Breast epithelium (tissue), 4 donors: Measurements from ENCODE around the gene MORN1. TPM values are rescaled to one million over a fixed set of nuclear protein-coding genes. Genes with fewer than 3 reads are reported as not detected.
"Not testable (repeated sequence)": the region's sequence is repeated elsewhere in the genome, so short reads cannot be mapped to it uniquely, and the experiment has no call there.

Source experiments
- DNase-seq, 2 donors: peaks; one replicate each; pipeline ENCODE4 v3.0.0-alpha.2; 2019; ENCODE audit warnings: low spot score in 2 of 2
- H3K27ac ChIP-seq, 2 donors: fragments of 200-600 bp; sonication (generic) in 1 of 2; one replicate each; pipeline ENCODE4 v1.5.1; 2016 to 2019; ENCODE audit warnings: mild to moderate bottlenecking in 1 of 2
- H3K27me3 ChIP-seq, 2 donors: fragments of 200-600 bp; sonication (generic) in 1 of 2; one replicate each; pipeline versions ENCODE4 v1.5.1 to v1.6.0; 2017 to 2019; ENCODE audit warnings: control low read depth in 1 of 2, mild to moderate bottlenecking in 1 of 2
- H3K36me3 ChIP-seq: fragments of 200-600 bp; one replicate; pipeline ENCODE4 v1.5.1; 2019
- H3K4me1 ChIP-seq, 2 donors: fragments of 200-600 bp; sonication (generic); one replicate each; pipeline ENCODE4 v1.5.1; 2016 to 2019; ENCODE audit warnings: control low read depth in 1 of 2
- H3K4me3 ChIP-seq, 3 donors: fragments of 200-600 bp; sonication (generic); 1 replicate in 2 of 3; 2 replicates in 1 of 3; pipeline ENCODE4 v1.5.1; 2016 to 2019; ENCODE audit warnings: mild to moderate bottlenecking in 3 of 3, moderate library complexity in 2 of 3
- H3K9me3 ChIP-seq, 2 donors: fragments of 200-600 bp; sonication (generic) in 1 of 2; one replicate each; pipeline ENCODE4 v1.5.1; 2016 to 2019; ENCODE audit warnings: control low read depth in 1 of 2
- POLR2A ChIP-seq: fragments of 450-650 bp; IDR thresholded peaks from one replicate; pipeline ENCODE4 v1.6.1; 2016; ENCODE audit warnings: antibody characterized with exemption, mild to moderate bottlenecking, moderate library complexity
- POLR2AphosphoS5 ChIP-seq, 3 donors: sonication (generic); formaldehyde crosslinking; IDR thresholded peaks; one replicate each; pipeline ENCODE4 v1.6.1; 2017; ENCODE audit warnings: antibody characterized with exemption in 3 of 3
- intact Hi-C: fragments of 100-400 bp; cut with DNase I; formaldehyde crosslinking; loops from one replicate; pipeline ENCODE4 v1.15.1; 2023; ENCODE audit warnings: low total_unique reads
- total RNA-seq, 3 donors: library from RNA; depleted of rRNA; stranded (reverse); fragments of >200 nt; gene quantifications; one replicate each; pipeline ENCODE4 v1.1.0, GENCODE V29; 2016
- TF ChIP-seq, protein P1 (sequence below), 3 donors: fragments of 450-650 bp; IDR thresholded peaks; one replicate each; pipeline ENCODE4 v1.5.1; 2016 to 2017; ENCODE audit warnings: antibody characterized with exemption in 3 of 3, mild to moderate bottlenecking in 3 of 3, moderate library complexity in 3 of 3

The MORN1 gene
- total RNA-seq, result 10 to 100 TPM in 2 of 3 donors, 1 to 10 TPM in 1; 4.0 to 18.1 (median 17.7) TPM

DNA sequence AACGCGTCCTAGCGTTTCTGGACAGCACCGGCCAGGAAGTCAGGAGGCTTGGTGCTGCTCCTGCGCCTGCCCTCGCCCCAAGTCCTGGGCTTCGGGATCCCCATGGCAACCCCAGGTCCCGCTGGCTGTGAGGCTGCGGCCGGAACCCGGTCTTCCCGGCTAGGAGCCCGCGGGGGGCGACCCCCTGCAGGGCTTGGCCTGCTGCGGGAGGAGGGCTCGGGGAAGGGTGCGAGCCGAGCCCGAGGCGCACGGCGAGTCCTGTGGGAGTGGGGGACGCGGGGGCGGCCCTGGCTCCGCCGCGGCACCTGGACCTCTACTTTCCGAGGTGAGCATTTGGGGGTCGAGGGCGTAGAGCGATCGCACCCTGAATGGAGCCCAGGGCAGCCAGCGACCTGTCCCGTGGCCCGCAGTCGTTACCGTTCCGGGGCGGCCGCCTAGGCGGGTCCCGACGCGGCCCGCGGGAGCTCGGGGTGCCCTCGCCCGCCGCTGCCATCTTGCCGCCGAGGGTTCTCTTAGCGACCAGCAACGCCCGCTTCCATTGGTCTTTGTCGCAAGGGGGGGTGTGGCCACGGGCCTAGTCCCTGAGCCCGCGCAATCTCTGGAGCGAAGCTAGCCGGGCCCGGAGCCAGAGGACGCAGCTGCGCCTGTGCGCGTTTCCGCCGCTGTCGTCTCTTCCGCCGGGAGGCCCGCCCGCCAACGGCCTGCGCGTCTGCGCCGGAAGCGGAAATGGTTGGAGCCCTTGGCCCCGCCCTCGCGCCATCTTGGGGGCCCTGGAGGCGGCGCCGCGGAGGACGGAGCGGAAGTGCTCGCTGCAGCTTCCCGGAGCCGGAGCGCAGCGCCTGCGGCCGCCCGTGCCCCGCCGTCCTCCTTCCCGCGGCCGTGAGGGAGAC lies at the start of gene MORN1, which contains the start of gene RER1:
TSS of gene MORN1 (minus strand) at position 514 of the 890 bp plus-strand sequence. CDS start at position 493, 21 bp downstream.
TSS of gene RER1 (plus strand) at position 801 of the 890 bp plus-strand sequence. CDS start 3,950 bp downstream, outside the sequence.
- peak within 1 kb of the TSS; percentile 90 to 95 for H3K27ac ChIP-seq
- DNase-seq, result peak; percentile 98 to 99
- no peaks in the 10 kb centered on the region for H3K9me3 ChIP-seq
- H3K36me3 ChIP-seq, result no peaks in the 10 kb centered on the region
- TF ChIP-seq, protein P1, sequence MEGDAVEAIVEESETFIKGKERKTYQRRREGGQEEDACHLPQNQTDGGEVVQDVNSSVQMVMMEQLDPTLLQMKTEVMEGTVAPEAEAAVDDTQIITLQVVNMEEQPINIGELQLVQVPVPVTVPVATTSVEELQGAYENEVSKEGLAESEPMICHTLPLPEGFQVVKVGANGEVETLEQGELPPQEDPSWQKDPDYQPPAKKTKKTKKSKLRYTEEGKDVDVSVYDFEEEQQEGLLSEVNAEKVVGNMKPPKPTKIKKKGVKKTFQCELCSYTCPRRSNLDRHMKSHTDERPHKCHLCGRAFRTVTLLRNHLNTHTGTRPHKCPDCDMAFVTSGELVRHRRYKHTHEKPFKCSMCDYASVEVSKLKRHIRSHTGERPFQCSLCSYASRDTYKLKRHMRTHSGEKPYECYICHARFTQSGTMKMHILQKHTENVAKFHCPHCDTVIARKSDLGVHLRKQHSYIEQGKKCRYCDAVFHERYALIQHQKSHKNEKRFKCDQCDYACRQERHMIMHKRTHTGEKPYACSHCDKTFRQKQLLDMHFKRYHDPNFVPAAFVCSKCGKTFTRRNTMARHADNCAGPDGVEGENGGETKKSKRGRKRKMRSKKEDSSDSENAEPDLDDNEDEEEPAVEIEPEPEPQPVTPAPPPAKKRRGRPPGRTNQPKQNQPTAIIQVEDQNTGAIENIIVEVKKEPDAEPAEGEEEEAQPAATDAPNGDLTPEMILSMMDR (IDR thresholded peaks at IDR 0.05), result no peak
- TF ChIP-seq POLR2AphosphoS5 (IDR thresholded peaks at IDR 0.05) (peak; percentile 69 to 91 (median 90)), POLR2A (peak; percentile 43)
- no peaks in the 10 kb centered on the region for H3K27me3 ChIP-seq
- intact Hi-C loops, result loop anchor here (5.0 kb wide), 2 partner anchors 184 to 199 kb away; partner anchors contain the start of gene FAAP20
- peak within 1 kb of the TSS; percentile 87 to 96 (median 92) for H3K4me3 ChIP-seq
- H3K4me1 ChIP-seq, result peaks cover 4 to 16% of the 10 kb centered on the region in 2 donors

DNA sequence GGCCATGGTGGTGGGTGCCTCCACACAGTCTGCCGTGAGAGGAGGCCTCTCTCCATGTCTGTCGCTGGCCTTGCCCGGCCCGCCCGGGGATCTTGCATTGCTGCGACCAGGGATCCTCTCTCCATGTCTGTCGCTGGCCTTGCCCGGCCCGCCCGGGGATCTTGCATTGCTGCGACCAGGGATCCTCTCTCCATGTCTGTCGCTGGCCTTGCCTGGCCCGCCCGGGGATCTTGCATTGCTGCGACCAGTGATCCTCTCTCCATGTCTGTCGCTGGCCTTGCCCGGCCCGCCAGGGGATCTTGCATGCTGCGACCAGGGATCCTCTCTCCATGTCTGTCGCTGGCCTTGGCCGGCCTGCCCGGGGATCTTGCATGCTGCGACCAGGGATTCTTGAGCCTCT lies 49.0 kb upstream of the MORN1 start:
- intact Hi-C loops, H3K9me3 ChIP-seq, H3K4me3 ChIP-seq, H3K36me3 ChIP-seq, H3K4me1 ChIP-seq, H3K27ac ChIP-seq: not testable (repeated sequence)
- H3K27me3 ChIP-seq, result peaks cover 4 to 42% of the 10 kb centered on the region in 2 donors
- DNase-seq, result peak in 1 of 2 donors; percentile 61

DNA sequence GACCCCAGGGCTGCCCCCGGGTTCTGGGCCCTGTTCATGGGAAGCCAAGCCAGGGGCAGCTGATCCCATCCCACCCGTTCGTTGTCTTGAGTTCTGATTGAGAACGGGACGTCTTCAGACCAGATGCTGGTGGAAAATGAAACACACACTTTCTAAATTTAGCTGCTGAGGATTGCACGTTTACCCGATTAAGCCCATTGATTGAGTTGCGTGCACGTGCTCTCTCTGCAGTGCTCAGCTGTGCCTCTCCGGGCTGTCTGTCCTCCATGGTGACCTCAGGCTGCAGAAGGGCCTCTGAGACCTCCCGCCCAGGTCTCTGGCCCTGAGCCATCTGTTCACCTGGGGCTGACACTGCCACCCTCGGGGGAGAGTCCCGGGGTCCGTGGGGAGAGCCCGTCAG lies 48.0 kb upstream of the MORN1 start:
- Histone ChIP-seq H3K36me3 (no peaks in the 10 kb centered on the region), H3K27ac (no peak overlapping the region), H3K4me3 (no peak overlapping the region), H3K9me3 (no peaks in the 10 kb centered on the region), H3K27me3 (peaks cover 4 to 33% of the 10 kb centered on the region in 2 donors), H3K4me1 (peaks cover 0 to 6% of the 10 kb centered on the region in 2 donors)
- intact Hi-C loops, result no loop called here
- no peak for DNase-seq
- TF ChIP-seq, protein P1 (IDR thresholded peaks at IDR 0.05), result no peak
- TF ChIP-seq POLR2A (no peak), POLR2AphosphoS5 (IDR thresholded peaks at IDR 0.05) (no peak)

DNA sequence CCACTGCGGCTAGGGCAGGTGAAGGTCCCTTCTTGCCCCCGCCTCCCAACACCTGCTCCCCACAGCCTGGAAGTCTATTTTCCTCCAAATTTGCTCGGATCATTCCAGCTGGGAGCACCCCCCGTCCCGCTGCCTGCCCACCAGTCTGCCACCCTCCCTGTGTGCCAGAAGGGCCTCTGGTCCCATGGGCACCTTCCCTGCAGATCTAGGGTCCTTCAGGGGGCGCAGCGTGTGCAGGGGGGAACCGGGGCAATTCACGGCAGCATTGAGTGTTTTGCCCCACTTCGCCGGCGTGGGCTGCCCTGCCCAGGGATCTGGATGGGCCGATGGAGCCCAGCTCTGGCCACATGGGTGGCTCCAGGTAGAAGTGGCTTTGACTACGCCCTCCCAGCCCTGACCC lies 47.3 kb upstream of the MORN1 start:
- Histone ChIP-seq H3K9me3 (no peaks in the 10 kb centered on the region), H3K4me1 (peaks cover 0 to 6% of the 10 kb centered on the region in 2 donors), H3K27ac (peak overlapping the region in 1 of 2 donors; percentile 81), H3K4me3 (no peak overlapping the region), H3K36me3 (no peaks in the 10 kb centered on the region), H3K27me3 (peaks cover 0 to 27% of the 10 kb centered on the region in 2 donors)
- intact Hi-C loops, result no loop called here
- no peak for DNase-seq
- TF ChIP-seq, protein P1 (IDR thresholded peaks at IDR 0.05), result no peak
- TF ChIP-seq POLR2A, result no peak
- no peak for TF ChIP-seq POLR2AphosphoS5 (IDR thresholded peaks at IDR 0.05)

DNA sequence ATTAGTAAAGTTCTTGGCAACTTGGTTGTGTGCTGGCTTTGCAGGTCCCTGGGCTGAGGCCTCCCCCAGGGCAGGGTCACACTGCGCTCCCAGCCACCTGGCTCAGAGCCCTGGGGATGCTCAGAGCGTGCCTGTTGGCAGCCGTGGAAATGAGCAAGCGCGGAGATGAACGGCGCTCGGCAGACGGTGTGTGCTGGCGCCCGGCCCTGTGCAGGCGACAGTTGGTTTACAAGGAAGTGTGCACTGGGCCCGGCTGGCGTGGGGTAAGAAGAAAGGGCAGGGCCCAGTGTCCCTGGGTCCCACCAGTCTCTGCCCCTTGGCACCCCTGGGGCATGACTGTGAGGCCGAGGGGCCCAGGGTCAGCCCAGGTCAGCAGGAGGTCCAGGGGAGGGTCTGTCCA lies 46.7 kb upstream of the MORN1 start:
- Histone ChIP-seq H3K27ac (peak overlapping the region; percentile 40 to 81), H3K27me3 (peaks cover 0 to 25% of the 10 kb centered on the region in 2 donors), H3K9me3 (no peaks in the 10 kb centered on the region), H3K36me3 (no peaks in the 10 kb centered on the region), H3K4me1 (peaks cover 0 to 6% of the 10 kb centered on the region in 2 donors), H3K4me3 (no peak overlapping the region)
- TF ChIP-seq POLR2A, result no peak
- TF ChIP-seq, protein P1 (IDR thresholded peaks at IDR 0.05), result no peak
- TF ChIP-seq POLR2AphosphoS5 (IDR thresholded peaks at IDR 0.05), result no peak
- intact Hi-C loops, result no loop called here
- peak; percentile 36 to 73 for DNase-seq
